Midbrain (tissue), 1 donor: ENCODE data around the gene SLC35F5.
"Not testable (repeated sequence)": the region's sequence is repeated elsewhere in the genome, so short reads cannot be mapped to it uniquely, and the experiment has no call there.

ENCODE experiments used
- DNase-seq: peaks from one replicate; lab custom pipeline; 2025; lab: John Stamatoyannopoulos, UW

The SLC35F5 gene

GRCh38 chr2:113755835-113756354 is 547 bp downstream of the SLC35F5 start:
- DNase-seq = peak; percentile 56

GRCh38 chr2:113755035-113755834 is 1.2 kb downstream of the SLC35F5 start:
- no peak for DNase-seq

DNA sequence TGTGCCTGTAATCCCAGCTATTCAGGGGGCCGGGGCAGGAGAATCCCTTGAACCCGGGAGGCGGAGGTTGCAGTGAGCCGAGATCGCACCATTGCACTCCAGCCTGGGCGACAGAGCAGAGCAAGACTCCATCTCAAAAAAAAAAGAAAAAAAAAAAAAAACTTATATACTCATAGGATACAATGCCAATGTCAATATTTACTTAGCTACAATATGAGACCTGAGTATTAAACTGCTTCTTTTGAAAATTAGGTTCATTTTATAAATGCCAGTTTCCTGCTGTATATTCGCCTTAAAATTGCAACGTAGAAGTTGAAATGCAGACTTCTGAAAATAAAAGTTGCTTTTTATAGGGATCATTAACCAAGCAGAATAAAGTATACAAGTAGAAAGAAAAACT is 2.3 kb downstream of the SLC35F5 start:
- DNase-seq = no peak

DNA sequence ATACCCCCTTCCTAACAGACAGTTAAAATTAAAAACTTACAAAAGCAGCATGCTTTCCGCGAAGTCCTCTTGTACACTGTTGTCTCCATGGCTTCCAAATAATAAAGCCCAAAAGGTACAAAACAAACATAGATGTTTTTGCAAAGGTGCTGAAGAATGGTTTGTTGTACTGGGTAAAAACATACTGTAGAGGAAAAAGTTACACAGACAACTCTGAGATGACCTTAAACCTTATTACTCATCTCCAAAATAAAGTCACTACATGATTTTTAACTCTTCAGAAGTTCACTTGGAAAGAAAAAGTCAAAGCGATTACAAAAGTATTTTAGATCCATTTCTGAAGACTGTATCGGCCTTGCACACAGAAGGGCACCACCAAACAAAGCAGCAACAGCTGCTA is 6.1 kb downstream of the SLC35F5 start:
- DNase-seq = no peak

DNA sequence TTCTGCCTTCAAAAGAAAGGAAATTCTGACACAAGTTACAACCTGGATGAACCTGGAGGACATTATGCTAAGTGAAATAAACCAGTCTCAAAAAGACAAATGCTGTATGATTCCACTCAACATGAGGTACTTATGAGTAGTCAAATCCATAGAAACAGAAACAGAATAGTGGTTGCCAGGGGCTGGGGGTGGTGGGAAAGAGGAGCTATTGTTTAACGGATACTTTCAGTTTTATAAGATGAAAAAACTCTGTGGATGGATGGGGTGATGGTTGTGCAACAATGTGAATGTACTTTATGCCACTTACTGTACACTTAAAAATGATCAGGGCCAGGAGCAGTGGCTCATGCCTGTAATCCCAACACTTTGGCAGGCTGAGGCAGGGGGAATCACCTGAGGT is 15.4 kb downstream of the SLC35F5 start:
- DNase-seq = no peak

- no peak for DNase-seq
Measured at GRCh38 chr2:113739849-113740248, 16.6 kb downstream of the SLC35F5 start.

- DNase-seq = no peak
Measured at GRCh38 chr2:113734185-113734584, 22.3 kb downstream of the SLC35F5 start.

GRCh38 chr2:113724010-113724409 is 32.4 kb downstream of the SLC35F5 start:
- DNase-seq = no peak

GRCh38 chr2:113723411-113723810 is 33.0 kb downstream of the SLC35F5 start:
- no peak for DNase-seq

GRCh38 chr2:113720167-113720566 is 36.3 kb downstream of the SLC35F5 start:
- DNase-seq = no peak

- no peak for DNase-seq
Measured at GRCh38 chr2:113716291-113716690, 40.2 kb downstream of the SLC35F5 start.

DNA sequence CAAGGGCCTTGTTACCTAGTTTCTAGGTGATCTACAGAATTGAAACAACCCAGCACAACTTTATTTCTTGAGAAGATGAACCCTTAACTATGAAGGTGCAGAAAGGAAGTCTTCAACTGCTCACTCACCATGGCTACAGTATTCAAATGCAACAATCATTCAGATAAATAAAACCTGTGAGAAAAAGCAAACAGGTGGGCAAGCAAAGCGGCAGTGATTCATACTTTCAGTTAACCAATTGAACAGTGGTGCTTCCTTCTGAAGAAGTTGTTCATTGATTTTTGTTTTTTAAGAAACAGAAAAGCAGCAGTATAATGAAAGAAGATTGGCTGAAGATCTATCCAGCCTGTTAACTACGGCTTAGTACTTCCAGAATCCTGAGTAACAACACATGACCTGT is 43.5 kb downstream of the SLC35F5 start:
- DNase-seq = no peak

DNA sequence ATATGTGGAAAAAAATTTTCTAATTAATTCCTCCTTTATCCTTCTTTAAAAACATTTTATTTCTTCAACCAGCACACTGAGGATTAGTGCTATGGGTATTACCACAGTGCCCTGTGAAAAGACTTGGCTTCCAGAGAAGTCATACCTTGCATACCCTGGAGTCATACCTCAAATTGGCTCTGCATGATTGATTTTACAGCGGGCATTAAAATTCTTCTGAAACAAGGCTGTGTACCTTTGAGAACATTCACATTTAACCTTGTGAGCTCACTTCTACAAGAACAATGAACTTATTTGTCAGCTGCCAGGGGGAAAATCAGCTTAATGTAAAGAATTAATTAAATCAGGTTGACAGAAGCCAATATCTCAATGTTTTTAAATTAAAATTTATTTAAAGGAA is 44.6 kb downstream of the SLC35F5 start:
- no peak for DNase-seq

GRCh38 chr2:113709022-113709421 is 47.4 kb downstream of the SLC35F5 start:
- no peak for DNase-seq

GRCh38 chr2:113707106-113707505 is 49.3 kb downstream of the SLC35F5 start:
- DNase-seq = no peak

- no peak for DNase-seq
Measured at GRCh38 chr2:113705982-113706523, 50.4 kb downstream of the SLC35F5 start.

GRCh38 chr2:113704300-113704993 is 52.0 kb downstream of the SLC35F5 start:
- DNase-seq = not testable (repeated sequence)

DNA sequence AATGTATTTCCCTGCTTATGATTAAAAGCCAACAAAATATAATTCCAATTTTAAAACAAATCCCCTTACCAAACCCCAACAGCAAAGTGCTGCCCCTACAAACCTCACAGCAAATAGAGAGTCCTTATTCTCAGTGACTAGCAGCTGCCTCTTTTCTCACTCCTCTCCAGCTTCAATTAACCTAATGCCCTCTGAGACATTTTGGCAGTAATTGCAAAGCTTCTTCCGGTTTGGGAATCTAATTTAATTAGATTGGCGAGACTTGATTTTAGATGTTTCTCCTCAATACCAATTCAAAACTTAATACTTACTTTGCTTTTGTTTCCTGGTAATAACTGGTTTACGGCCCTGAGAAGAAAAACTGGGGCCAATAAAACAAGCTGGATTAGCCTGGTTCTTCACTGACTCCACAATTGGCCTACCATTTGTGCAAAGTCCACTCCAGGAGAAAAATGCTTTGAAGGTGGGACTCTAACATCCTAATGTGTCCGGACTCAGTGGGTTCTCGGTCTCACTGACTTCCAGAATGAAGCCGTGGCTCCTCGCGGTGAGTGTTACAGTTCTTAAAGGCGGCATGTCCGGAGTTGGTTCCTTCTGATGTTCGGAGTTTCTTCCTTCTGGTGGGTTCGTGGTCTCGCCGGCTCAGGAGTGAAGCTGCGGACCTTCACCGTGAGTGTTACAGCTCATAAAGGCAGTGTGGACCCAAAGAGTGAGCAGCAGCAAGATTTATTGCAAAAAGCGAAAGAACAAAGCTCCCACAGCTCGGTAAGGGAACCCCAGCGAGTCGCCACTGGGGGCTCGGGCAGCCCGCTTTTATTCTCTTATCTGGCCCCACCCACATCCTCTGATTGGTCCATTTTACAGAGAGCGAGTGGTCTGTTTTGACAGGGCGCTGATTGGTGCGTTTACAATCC is 52.8 kb downstream of the SLC35F5 start:
- no peak for DNase-seq

GRCh38 chr2:113700186-113700841 is 56.1 kb downstream of the SLC35F5 start:
- DNase-seq = no peak

DNA sequence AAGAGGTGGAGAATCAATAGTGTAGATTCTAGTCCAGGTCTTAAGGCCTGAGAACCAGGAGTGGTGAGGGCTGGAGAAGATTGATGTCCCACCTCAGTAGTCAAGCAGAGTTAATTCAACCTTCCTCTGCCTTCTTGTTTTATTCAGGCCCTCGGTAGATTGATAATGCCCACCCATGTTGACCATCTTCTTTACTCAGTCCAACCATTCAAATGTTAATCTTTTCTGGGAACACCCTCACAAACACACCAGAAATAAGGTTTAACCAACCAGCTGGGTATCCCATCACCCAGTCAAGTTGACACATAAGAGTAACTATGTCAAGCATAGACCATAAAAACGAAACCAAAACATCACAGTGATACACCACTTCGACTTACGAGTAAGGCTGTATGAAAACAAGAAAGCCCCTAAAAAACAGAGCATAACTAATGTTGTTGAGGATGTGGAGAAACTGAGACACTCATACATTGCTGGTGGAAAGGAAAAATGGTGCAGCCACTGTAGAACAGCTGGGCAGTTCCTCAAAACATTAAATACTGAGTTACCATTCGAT is 57.5 kb downstream of the SLC35F5 start:
- no peak for DNase-seq

GRCh38 chr2:113698251-113698650 is 58.2 kb downstream of the SLC35F5 start:
- DNase-seq = not testable (repeated sequence)
